Amygdala (tissue), 56 donors: ENCODE data around the gene LAMA3.

Source experiments
- DNase-seq, 56 donors: peaks; one replicate each; lab custom pipeline; 2025; lab: John Stamatoyannopoulos, UW

The LAMA3 gene

DNA sequence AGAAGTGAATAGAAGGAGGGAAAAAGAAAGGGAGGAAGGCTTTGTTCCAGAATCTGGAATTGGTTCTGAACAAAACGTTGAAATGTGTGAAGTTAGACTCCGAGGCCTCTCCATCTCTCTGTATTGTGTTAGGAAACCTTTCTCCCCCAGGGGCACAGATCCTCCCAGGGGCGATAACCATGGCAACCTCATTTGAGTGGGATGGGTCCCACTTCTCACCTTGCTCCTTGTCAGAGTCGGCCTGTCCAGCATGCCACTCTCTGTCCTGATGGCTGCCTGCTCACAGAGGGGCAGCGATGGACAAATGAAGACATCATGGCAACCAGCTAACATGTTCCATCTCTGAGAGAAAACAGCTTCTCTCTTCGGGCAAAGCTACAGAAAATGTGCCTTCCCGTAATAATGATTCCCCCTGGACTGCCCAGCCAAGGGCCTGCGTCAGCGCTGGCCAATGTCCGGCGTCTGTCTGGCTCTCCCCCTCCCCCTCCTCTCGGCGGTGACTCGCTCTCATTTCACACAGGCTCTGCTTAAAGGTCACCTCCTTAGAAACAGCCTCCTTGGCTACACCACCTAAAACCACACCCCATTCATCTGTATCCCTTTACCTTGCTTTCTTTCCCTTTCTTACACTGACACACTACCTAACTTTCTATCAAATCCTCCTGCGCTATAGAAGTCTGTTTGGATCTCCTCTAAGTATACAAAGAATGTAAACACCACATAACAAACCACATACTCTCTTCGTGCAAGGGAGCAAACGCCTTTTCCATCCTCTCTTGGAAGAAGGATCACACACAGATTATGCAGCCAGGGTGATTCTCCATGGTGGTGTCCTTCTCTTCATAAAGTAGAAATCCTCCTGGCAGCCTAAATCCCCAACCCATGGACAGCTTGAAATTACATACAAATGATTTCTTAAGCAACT is 293.2 kb downstream of the LAMA3 start:
- DNase-seq, result peak in 23 of 56 donors; percentile 9 to 54 (median 20)

- no peak for DNase-seq
These were observed 293.9 kb downstream of the LAMA3 start for GRCh38 chr18:23983112-23983511.

DNA sequence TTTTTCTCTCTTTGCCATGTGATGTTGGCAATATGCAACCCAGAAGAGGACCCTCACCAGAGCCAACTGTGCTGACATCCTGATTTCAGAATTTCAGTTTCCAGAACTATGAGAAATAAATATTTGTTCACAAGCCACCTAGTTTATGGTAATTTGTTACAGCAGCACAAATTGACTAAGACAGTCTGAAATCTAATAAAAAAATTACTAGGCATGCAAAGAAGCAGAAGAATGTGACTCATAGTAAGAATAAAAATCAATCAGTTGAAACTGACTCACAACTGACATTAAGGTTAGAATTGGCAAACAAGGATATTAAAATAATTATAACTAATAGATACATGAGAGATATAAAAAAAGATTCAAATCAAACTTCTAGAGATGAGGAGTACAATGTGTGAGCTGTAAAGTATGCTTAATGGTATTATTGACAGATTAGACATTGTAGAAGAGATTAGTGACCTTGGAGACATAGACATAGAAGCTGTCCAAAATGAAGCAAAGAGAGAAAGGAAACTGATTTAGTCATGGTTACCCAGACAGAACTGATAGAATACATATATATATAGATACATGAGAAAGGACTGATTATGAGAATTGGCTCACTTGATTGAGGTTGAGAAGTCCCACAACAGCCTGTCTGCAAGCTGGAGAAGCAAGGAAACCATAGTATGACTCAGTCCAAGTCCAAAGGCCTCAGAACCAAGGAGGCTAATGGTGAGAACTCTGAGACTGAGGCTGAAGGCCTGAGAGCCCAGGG is 297.5 kb downstream of the LAMA3 start:
- DNase-seq, result no peak

- no peak for DNase-seq
These were observed 301.5 kb downstream of the LAMA3 start for GRCh38 chr18:23990474-23991410.

DNA sequence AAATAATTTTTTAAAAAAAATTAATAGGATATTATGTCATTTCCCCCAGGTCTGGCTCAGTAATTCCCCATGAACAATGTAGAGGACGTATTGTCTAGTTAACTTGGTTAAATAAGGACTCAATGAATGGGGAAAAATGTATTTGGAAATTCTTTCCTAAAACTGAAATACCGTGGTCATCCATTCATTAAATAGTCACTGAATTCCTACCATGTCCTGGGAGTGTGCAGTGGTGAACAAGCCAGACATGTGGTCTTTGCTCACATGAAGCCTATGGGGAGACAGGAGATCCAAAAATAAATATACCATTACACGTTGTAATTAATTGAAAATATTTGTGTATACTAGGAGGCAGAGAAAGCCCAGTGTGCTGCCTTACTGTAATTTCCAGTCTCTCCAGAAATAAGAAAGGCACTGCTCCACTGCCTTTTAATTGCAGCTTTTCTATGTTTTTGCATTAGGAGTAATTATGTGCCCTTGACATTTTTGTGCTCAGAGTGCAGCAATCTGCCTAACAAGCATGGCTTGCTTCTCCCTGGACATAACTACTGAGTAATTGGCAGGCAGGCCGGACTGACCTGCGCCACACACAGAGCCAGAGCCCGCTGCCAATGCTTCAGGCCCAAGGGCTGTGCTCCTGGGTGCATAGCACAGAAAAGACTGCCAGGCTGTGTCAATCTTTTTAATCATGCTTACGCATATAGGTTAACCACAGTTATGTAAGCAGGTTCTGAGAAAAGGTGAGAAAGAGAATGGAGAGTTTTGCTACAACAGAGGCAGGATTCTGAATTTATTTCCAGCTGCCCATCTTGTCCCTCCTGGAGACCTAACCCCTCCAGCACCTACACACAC is 303.1 kb downstream of the LAMA3 start:
- peak in 30 of 56 donors; percentile 5 to 78 (median 32) for DNase-seq

DNA sequence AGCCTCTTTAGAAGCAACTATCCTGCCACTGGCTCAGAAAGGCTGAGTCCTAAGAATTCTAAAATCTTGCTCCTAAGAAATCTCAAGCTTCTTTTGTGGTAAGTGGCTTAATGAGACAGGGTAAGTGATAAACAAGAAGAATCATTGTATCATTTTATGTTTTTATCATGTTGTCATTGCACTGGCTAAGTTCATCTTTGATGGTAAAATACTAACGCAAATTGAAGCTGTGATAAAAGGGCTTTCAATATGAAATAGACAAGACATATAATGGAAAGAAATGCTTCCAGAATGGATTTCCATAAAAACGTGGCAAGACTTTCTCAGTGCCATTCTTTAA is 303.7 kb downstream of the LAMA3 start:
- no peak for DNase-seq

DNA sequence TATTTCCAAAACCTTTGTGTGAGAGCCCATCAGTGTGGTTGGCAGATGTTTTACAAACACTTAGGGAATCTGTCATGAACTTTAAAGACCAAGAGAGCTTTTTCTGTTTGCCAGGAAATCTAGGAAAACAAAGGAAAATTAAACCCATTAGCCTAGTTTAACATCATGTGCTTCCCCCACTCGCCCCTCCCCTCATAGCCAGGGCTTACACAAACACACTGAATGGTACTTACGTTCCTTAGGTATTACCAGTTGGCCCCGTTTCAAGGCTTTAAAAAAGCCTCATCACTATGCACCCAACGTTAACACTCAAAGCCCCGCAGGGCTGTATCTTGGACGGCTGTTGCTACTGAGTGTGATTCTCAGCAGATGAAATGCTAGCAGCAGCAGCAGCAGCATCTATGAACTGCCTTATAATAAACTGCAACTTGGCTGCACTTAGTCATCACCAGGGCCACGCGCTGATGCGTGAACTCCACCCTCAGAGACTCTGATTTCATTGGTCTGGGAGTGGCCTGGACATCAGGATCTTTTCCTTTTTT is 305.2 kb downstream of the LAMA3 start:
- DNase-seq, result peak in 10 of 56 donors; percentile 3 to 65 (median 14)

- no peak for DNase-seq
These were observed 305.9 kb downstream of the LAMA3 start for GRCh38 chr18:23995180-23995579.

DNA sequence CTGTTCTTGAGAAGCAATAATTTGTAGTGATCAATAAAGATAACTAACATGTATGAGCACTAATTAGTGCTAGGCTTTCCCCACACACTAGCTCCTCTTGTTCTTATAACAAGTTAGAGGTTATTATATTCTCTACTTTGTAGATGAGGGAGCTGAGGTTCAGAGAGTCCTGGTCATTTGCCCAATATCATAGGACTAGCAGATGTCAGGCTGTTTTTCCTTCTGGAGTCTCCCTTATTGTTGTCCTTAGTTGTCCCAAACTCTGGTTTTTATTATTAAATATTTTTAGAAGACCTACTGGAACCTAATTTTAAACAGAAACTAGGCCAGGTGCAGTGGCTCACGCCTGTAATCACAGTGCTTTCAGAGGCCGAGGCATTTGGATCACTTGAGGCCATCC is 308.8 kb downstream of the LAMA3 start:
- no peak for DNase-seq

DNA sequence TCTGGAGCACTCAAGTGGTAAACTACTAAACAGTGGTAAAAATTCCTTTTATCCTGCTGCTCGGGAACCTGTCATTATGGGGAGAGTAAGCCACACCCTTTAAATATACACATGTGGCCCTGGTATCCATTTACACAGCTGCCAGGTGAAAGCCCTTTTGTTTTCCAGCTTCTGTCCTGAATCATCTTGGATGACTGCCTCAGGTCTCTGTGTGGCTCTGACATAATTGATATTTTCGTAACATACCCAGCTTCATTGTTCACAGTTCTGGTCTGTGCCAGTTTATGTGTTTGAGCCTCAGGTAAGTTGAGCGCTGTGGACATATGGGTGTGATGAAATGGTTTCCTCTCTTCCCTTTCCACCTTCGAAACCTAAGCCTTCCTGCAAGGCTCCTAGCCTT is 309.6 kb downstream of the LAMA3 start:
- no peak for DNase-seq

DNA sequence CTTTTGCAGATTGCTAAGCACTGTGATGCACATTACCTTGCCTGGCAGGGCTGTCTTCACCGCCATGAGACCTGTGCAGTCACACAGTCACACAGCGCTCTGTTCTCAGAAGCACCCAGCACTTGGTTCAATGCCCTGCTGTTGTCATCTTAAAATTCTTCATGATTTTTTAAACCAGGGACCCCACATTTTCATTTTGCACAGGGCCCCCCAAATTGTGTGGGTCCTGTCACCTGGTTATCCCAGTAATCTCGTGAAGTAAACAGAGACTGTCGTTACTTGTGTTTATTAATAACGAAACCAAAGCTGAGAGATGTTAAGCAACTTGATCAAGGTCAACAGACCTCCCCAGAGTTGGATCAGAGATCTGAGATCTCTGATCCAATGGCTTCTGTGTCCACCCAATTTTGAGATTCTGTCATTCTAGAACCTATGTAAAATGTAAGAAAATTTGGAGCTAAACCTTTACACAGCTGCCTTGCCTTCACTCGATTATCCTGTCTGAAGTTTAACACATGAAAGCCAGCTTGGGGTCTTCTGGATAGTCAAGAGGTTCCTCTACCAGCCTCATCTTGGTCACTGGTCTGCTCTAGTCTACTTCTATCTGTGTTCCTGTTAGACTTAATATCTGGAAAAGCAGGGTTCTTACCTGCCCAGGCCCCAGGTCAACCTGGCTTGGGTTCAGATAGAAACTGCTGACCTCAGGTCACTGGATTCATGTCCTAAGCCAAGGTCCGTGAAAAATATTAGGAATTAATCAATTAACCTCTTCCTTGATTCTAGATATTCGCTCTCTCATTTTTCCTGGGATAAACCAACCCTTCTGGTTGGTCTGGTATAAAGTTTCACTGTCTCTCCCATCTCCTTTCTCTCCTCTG is 311.6 kb downstream of the LAMA3 start:
- no peak for DNase-seq

- no peak for DNase-seq
These were observed 313.2 kb downstream of the LAMA3 start for GRCh38 chr18:24002479-24002878.

- no peak for DNase-seq
These were observed 314.0 kb downstream of the LAMA3 start for GRCh38 chr18:24003288-24003687.

- DNase-seq, result no peak
These were observed 314.8 kb downstream of the LAMA3 start for GRCh38 chr18:24003903-24004640.
